Subcutaneous abdominal adipose tissue (tissue), 5 donors: ENCODE results near the gene TMEM232.

Experiments
- H3K27ac ChIP-seq: one replicate; pipeline ENCODE4 v1.7.0; 2013; ENCODE audit warnings: low read depth, mild to moderate bottlenecking, inconsistent platforms, low read length, moderate library complexity
- H3K27me3 ChIP-seq, 5 donors: one replicate each; pipeline ENCODE4 v1.7.0; 2013; ENCODE audit warnings: low read length in 5 of 5, inconsistent platforms in 1 of 5; ENCODE audit not compliant: control insufficient read depth in 5 of 5, insufficient read depth in 4 of 5
- H3K36me3 ChIP-seq, 5 donors: one replicate each; pipeline ENCODE4 v1.7.0; 2013; ENCODE audit warnings: low read length in 5 of 5; ENCODE audit not compliant: control insufficient read depth in 5 of 5, insufficient read depth in 5 of 5
- H3K4me1 ChIP-seq, 5 donors: one replicate each; pipeline ENCODE4 v1.7.0; 2013; ENCODE audit warnings: low read length in 5 of 5, mild to moderate bottlenecking in 3 of 5, moderate library complexity in 1 of 5; ENCODE audit not compliant: control insufficient read depth in 5 of 5, insufficient read depth in 5 of 5
- H3K4me3 ChIP-seq, 5 donors: one replicate each; pipeline ENCODE4 v1.7.0; 2013; ENCODE audit warnings: low read length in 5 of 5, low read depth in 1 of 5
- H3K9ac ChIP-seq, 5 donors: one replicate each; pipeline ENCODE4 v1.7.0; 2013; ENCODE audit warnings: low read length in 5 of 5, mild to moderate bottlenecking in 4 of 5, moderate library complexity in 3 of 5
- H3K9me3 ChIP-seq, 5 donors: one replicate each; pipeline ENCODE4 v1.7.0; 2013; ENCODE audit warnings: low read length in 5 of 5; ENCODE audit not compliant: control insufficient read depth in 5 of 5
- donor health status: healthy.
- donor health status: healthy.
- donor health status: healthy.
- donor health status: healthy.
- donor health status: healthy.

The TMEM232 gene

GRCh38 chr5:110590187-110590586 is 136.3 kb downstream of the TMEM232 start:
- Histone ChIP-seq H3K27ac (no peak overlapping the region), H3K36me3 (no peaks in the 10 kb centered on the region), H3K9ac (no peak overlapping the region), H3K9me3 (no peaks in the 10 kb centered on the region), H3K4me1 (no peaks in the 10 kb centered on the region), H3K27me3 (no peaks in the 10 kb centered on the region), H3K4me3 (no peak overlapping the region)

GRCh38 chr5:110588286-110588980 is 138.0 kb downstream of the TMEM232 start:
- H3K9me3 ChIP-seq = no peaks in the 10 kb centered on the region
- no peak overlapping the region for H3K4me3 ChIP-seq
- no peaks in the 10 kb centered on the region for H3K27me3 ChIP-seq
- H3K27ac ChIP-seq = no peak overlapping the region
- no peak overlapping the region for H3K9ac ChIP-seq
- no peaks in the 10 kb centered on the region for H3K4me1 ChIP-seq
- no peaks in the 10 kb centered on the region for H3K36me3 ChIP-seq

- H3K9ac ChIP-seq = no peak overlapping the region
- no peak overlapping the region for H3K27ac ChIP-seq
- H3K4me3 ChIP-seq = no peak overlapping the region
- H3K4me1 ChIP-seq = no peaks in the 10 kb centered on the region
- peaks cover 0 to 7% (median 3%) of the 10 kb centered on the region in 5 donors for H3K9me3 ChIP-seq
- H3K27me3 ChIP-seq = no peaks in the 10 kb centered on the region
- no peaks in the 10 kb centered on the region for H3K36me3 ChIP-seq
These were observed 145.8 kb downstream of the TMEM232 start for GRCh38 chr5:110580625-110581024.

- Histone ChIP-seq H3K27ac (no peak overlapping the region), H3K27me3 (no peaks in the 10 kb centered on the region), H3K9ac (no peak overlapping the region), H3K4me1 (no peaks in the 10 kb centered on the region), H3K4me3 (no peak overlapping the region), H3K36me3 (no peaks in the 10 kb centered on the region), H3K9me3 (peaks cover 0 to 4% (median 0%) of the 10 kb centered on the region in 5 donors)
These were observed 153.7 kb downstream of the TMEM232 start for GRCh38 chr5:110572729-110573128.

GRCh38 chr5:110562191-110562590 is 164.3 kb downstream of the TMEM232 start:
- Histone ChIP-seq H3K9ac (no peak overlapping the region), H3K27ac (no peak overlapping the region), H3K27me3 (no peaks in the 10 kb centered on the region), H3K4me3 (no peak overlapping the region), H3K9me3 (peaks cover 0 to 7% (median 0%) of the 10 kb centered on the region in 5 donors), H3K36me3 (no peaks in the 10 kb centered on the region), H3K4me1 (no peaks in the 10 kb centered on the region)

- Histone ChIP-seq H3K36me3 (no peaks in the 10 kb centered on the region), H3K27me3 (no peaks in the 10 kb centered on the region), H3K27ac (no peak overlapping the region), H3K9ac (no peak overlapping the region), H3K4me3 (no peak overlapping the region), H3K4me1 (no peaks in the 10 kb centered on the region), H3K9me3 (peaks cover 0 to 7% (median 0%) of the 10 kb centered on the region in 5 donors)
These were observed 165.0 kb downstream of the TMEM232 start for GRCh38 chr5:110561510-110561909.

- no peak overlapping the region for H3K27ac ChIP-seq
- no peaks in the 10 kb centered on the region for H3K27me3 ChIP-seq
- no peaks in the 10 kb centered on the region for H3K36me3 ChIP-seq
- no peaks in the 10 kb centered on the region for H3K4me1 ChIP-seq
- H3K4me3 ChIP-seq = no peak overlapping the region
- H3K9me3 ChIP-seq = peaks cover 0 to 9% (median 0%) of the 10 kb centered on the region in 5 donors
- no peak overlapping the region for H3K9ac ChIP-seq
These were observed 177.2 kb downstream of the TMEM232 start for GRCh38 chr5:110549301-110549700.

- Histone ChIP-seq H3K4me1 (no peaks in the 10 kb centered on the region), H3K27me3 (no peaks in the 10 kb centered on the region), H3K27ac (no peak overlapping the region), H3K9ac (no peak overlapping the region), H3K9me3 (peaks cover 0 to 9% (median 0%) of the 10 kb centered on the region in 5 donors), H3K4me3 (no peak overlapping the region), H3K36me3 (no peaks in the 10 kb centered on the region)
These were observed 178.3 kb downstream of the TMEM232 start for GRCh38 chr5:110548171-110548570.

GRCh38 chr5:110547495-110547894 is 179.0 kb downstream of the TMEM232 start:
- Histone ChIP-seq H3K9me3 (peaks cover 0 to 4% (median 0%) of the 10 kb centered on the region in 5 donors), H3K4me1 (no peaks in the 10 kb centered on the region), H3K27ac (no peak overlapping the region), H3K27me3 (no peaks in the 10 kb centered on the region), H3K9ac (no peak overlapping the region), H3K4me3 (no peak overlapping the region), H3K36me3 (no peaks in the 10 kb centered on the region)

- no peaks in the 10 kb centered on the region for H3K36me3 ChIP-seq
- no peaks in the 10 kb centered on the region for H3K4me1 ChIP-seq
- no peaks in the 10 kb centered on the region for H3K27me3 ChIP-seq
- no peak overlapping the region for H3K27ac ChIP-seq
- H3K4me3 ChIP-seq = no peak overlapping the region
- H3K9ac ChIP-seq = no peak overlapping the region
- H3K9me3 ChIP-seq = no peaks in the 10 kb centered on the region
These were observed 180.8 kb downstream of the TMEM232 start for GRCh38 chr5:110545716-110546115.
